ENCODE results near the gene PSMA5.
"Not testable (repeated sequence)": the region's sequence is repeated elsewhere in the genome, so short reads cannot be mapped to it uniquely, and the experiment has no call there.

Gene PSMA5

GRCh38 chr1:109396513-109396839, 29.8 kb downstream of the PSMA5 start:
- H3K4me3 ChIP-seq (ENCODE audit: low read depth, low read length) = no peak overlapping the region
- no peak for TF ChIP-seq CTCF (IDR thresholded peaks at IDR 0.05; ENCODE audit: low read depth, low read length, missing control alignments)
- no peak for DNase-seq (ENCODE audit: low read depth)

- no peak for DNase-seq (ENCODE audit: low read depth)
- TF ChIP-seq CTCF (IDR thresholded peaks at IDR 0.05; ENCODE audit: low read depth, low read length, missing control alignments) = no peak
- no peak overlapping the region for H3K4me3 ChIP-seq (ENCODE audit: low read depth, low read length)
Measured at GRCh38 chr1:109395602-109396512, 30.4 kb downstream of the PSMA5 start.

- not testable (repeated sequence) for H3K4me3 ChIP-seq (ENCODE audit: low read depth, low read length); DNase-seq (ENCODE audit: low read depth)
Measured at GRCh38 chr1:109395282-109395599, 31.0 kb downstream of the PSMA5 start.

- H3K4me3 ChIP-seq (ENCODE audit: low read depth, low read length) = no peak overlapping the region
- no peak for TF ChIP-seq CTCF (IDR thresholded peaks at IDR 0.05; ENCODE audit: low read depth, low read length, missing control alignments)
Measured at GRCh38 chr1:109394591-109395281, 31.5 kb downstream of the PSMA5 start.

DNA sequence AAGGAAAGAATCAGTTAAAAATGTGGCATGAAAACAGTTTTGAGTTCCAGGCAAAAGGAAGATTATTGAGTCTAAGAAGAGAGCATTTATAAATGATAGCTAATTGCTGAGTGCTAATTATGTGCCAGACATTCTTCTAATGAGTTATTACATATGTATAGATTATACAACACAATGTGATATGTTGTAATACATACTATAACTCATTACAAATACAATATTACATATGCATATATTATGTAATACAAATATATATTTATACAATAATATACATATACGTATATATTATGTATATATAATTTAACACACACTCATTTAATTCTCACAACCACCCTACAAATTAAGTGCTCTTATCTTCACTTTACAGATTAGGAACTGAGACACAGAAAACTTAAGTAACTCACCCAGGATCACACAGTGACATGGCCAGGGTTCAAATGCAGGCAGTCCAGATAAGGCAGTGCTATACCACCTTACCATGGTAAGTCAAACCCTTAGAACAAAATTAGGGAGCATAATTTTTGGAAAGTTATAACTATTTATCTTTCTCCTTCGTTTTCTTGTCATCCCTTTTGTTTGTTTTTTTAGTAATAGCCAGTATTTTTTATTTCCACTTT, 32.5 kb downstream of the PSMA5 start:
- TF ChIP-seq CTCF (IDR thresholded peaks at IDR 0.05; ENCODE audit: low read depth, low read length, missing control alignments) = no peak
- H3K4me3 ChIP-seq (ENCODE audit: low read depth, low read length) = no peak overlapping the region
- no peak for DNase-seq (ENCODE audit: low read depth)

More at GRCh38 chr1:109394591-109395281, 31.5 kb downstream of the PSMA5 start:
- no peak for DNase-seq (ENCODE audit: low read depth)

DNA sequence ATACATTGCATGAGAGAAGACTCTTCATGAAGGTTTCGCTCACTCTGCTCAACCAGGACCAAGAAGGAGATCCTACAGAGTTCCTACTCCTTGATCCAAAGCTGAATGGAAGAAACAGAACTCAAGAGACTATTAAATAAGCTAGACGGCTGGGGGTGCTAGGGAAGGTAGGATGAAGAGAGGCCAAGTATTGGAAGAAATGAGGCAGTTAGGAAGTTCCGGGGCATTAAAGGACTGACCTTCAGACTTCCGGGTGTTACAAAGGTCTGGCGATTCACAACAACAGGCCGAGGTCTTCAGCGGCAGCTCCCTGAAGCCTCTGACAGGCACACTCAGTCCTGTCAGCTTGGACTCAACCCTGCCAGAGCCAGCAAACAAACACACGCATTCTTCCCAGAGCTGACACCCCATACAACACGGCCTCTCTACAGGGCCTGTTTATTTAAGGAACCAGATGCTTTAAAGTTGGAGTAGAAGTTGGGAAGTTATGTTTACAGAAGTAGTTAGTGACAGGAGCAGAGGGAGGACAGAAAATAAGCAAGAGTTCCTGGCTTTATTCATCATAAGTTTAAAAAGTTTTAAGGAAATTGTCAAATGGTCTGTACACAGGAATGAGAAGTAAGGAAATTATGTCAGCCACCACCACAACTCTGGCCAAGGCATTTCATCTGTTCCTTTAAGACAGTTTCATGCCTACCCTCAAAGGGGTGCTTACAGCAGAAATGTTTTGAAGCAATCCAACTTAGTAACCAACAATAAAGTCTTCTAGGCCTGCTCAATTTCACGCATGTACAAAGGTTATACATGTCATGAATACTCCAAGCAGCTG, 33.2 kb downstream of the PSMA5 start:
- H3K4me3 ChIP-seq (ENCODE audit: low read depth, low read length) = no peak overlapping the region
- no peak for TF ChIP-seq CTCF (IDR thresholded peaks at IDR 0.05; ENCODE audit: low read depth, low read length, missing control alignments)
- DNase-seq (ENCODE audit: low read depth) = no peak
